WERI-Rb-1 (cell line): ENCODE results near the gene MAN1B1.

Source experiments
- DNase-seq: peaks from one replicate; pipeline ENCODE4 v3.0.0-alpha.2; 2020
- H3K27ac ChIP-seq: fragments of 250-450 bp; sonication (Bioruptor Pico); 2 replicates; pipeline ENCODE4 v1.5.1; 2020; ENCODE audit warnings: mild to moderate bottlenecking, moderate library complexity
- H3K27me3 ChIP-seq: fragments of 250-450 bp; sonication (Bioruptor Pico); 2 replicates; pipeline ENCODE4 v1.5.1; 2021; ENCODE audit warnings: mild to moderate bottlenecking, low read depth, moderate library complexity; ENCODE audit not compliant: insufficient read depth, severe bottlenecking
- H3K36me3 ChIP-seq: fragments of 250-450 bp; sonication (Bioruptor Pico); 2 replicates; pipeline ENCODE4 v1.5.1; 2020; ENCODE audit warnings: mild to moderate bottlenecking, moderate library complexity
- H3K4me3 ChIP-seq: 2 replicates; pipeline ENCODE4 v1.5.1; 2011; ENCODE audit warnings: low read depth, mild to moderate bottlenecking, control low read depth, low read length
- H3K9me3 ChIP-seq: fragments of 250-450 bp; sonication (Bioruptor Pico); 2 replicates; pipeline ENCODE4 v1.5.1; 2021; ENCODE audit warnings: mild to moderate bottlenecking, moderate library complexity; ENCODE audit not compliant: severe bottlenecking
- TF ChIP-seq, protein P1 (sequence below): IDR thresholded peaks from 2 replicates; pipeline ENCODE4 v1.5.1; 2011; ENCODE audit warnings: low read depth, mild to moderate bottlenecking, control low read depth, inconsistent platforms, low read length

The MAN1B1 gene

DNA sequence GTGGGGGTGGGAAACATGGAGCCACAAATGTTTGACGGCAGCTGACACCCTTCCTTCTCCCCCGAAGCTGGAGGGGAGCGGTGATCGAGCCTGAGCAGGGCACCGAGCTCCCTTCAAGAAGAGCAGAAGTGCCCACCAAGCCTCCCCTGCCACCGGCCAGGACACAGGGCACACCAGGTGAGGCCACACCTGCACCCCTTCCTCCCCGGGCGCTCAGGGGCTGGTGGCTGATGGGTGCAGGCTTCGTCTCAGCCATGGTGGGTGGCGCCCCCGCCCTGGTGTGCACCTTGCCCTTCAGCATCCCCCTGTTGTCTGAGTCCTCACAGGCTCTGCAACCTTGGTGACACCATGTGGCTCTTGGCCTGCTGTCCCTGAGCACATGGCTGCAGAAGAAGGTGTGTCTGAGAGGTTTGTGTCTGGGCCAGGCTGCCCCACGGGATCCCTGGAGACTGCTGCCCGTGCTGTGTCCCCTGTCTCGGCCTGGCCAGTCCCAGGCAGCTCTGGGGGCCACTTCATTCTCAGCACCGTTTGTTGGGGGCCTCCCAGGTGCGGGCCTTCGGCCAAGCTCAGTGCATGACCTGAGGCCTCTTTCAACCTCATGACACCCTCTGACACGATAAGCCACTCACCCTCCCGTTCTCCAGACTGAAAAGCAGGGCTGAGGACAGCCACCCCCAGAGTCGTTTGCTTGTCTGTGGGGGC lies 11.1 kb downstream of the MAN1B1 start:
- peaks cover 3% of the 10 kb centered on the region for H3K9me3 ChIP-seq
- peaks cover 57% of the 10 kb centered on the region for H3K36me3 ChIP-seq
- H3K27ac ChIP-seq, result no peak overlapping the region
- no peak overlapping the region for H3K4me3 ChIP-seq
- no peak for DNase-seq
- TF ChIP-seq, protein P1, sequence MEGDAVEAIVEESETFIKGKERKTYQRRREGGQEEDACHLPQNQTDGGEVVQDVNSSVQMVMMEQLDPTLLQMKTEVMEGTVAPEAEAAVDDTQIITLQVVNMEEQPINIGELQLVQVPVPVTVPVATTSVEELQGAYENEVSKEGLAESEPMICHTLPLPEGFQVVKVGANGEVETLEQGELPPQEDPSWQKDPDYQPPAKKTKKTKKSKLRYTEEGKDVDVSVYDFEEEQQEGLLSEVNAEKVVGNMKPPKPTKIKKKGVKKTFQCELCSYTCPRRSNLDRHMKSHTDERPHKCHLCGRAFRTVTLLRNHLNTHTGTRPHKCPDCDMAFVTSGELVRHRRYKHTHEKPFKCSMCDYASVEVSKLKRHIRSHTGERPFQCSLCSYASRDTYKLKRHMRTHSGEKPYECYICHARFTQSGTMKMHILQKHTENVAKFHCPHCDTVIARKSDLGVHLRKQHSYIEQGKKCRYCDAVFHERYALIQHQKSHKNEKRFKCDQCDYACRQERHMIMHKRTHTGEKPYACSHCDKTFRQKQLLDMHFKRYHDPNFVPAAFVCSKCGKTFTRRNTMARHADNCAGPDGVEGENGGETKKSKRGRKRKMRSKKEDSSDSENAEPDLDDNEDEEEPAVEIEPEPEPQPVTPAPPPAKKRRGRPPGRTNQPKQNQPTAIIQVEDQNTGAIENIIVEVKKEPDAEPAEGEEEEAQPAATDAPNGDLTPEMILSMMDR, result no peak
- no peaks in the 10 kb centered on the region for H3K27me3 ChIP-seq

DNA sequence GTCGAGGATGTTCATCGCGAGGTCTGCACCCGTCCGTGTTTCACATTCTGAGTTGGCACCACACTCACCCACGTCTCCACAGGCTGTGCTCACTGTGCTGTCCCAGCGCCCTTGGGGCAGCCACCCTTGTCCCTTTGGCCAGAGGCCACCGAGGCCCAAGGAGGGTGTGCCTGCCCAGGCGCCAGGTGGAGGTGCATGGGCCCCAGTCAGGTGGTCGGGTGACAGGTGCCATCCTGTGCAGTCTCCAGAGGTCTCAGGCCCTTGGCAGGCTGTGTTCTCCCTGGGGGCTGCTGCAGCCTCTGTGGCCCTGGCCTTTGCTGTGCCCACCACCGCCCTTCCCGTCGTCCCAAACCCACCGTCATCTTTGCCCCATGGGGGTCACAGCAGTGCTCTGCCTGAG lies 12.4 kb downstream of the MAN1B1 start:
- H3K27me3 ChIP-seq, result no peaks in the 10 kb centered on the region
- TF ChIP-seq, protein P1, result no peak
- H3K9me3 ChIP-seq, result peaks cover 3% of the 10 kb centered on the region
- no peak for DNase-seq
- H3K4me3 ChIP-seq, result no peak overlapping the region
- H3K36me3 ChIP-seq, result peaks cover 61% of the 10 kb centered on the region
- H3K27ac ChIP-seq, result no peak overlapping the region

DNA sequence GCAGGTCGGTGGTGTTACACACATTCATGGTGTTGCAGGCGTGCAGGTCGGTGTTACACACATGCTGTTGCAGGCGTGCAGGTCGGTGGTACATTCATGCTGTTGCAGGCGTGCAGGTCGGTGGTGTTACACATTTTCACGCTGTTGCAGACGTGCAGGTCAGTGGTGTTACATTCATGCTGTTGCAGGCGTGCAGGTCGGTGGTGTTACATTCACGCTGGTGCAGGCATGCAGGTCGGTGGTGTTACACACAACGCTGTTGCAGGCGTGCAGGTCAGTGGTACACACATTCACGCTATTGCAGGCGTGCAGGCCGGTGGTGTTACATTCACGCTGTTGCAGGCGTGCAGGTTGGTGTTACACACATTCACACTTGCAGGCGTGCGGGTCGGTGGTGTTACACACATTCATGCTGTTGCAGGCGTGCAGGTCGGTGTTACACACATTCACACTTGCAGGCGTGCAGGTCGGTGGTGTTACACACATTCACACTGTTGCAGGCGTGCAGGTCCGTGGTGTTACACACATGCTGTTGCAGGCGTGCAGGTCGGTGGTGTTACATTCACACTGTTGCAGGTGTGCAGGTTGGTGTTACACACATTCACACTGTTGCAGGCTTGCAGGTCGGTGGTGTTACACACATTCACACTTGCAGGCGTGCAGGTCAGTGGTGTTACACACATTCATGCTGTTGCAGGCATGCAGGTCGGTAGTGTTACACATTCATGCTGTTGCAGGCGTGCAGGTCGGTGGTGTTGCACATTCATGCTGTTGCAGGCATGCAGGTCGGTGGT lies 16.6 kb downstream of the MAN1B1 start:
- H3K9me3 ChIP-seq, result peaks cover 3% of the 10 kb centered on the region
- TF ChIP-seq, protein P1, result no peak
- no peaks in the 10 kb centered on the region for H3K27me3 ChIP-seq
- H3K36me3 ChIP-seq, result peaks cover 70% of the 10 kb centered on the region
- no peak overlapping the region for H3K27ac ChIP-seq
- no peak overlapping the region for H3K4me3 ChIP-seq
- DNase-seq, result no peak

DNA sequence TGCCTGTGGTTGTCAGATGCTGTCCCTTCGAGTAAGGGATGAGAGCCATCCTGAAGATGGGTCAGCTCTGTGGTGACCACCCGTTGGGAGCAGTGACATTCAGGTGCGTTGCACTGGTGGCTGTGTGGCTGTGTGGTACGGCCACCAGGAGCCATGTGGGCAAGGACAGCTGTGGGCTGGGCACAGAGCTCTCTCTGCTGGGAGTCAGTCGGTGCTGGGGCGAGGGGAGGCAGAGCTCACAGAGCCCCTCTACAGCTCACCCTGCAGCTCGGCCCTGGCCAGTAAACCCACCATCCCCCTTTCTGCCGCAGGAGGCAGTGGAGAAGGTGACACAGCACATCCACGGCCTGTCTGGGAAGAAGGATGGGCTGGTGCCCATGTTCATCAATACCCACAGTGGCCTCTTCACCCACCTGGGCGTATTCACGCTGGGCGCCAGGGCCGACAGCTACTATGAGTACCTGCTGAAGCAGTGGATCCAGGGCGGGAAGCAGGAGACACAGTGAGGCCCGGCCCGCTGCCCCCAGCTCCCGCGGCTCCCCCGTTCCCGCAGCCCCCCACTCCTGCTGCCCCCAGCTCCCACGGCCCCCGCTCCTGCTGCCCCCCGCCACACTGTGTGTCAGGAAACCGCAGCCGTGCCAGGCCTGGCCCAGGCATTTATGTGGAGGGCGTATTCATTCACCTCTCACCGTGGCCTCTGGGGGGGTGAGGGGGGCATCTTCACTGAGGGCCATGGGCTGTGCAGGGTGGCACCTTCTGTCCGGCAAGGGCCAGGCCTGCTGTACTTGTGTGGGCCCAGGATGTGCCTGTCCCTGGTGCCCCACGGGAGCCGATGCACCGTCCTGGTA lies 19.3 kb downstream of the MAN1B1 start:
- H3K27ac ChIP-seq, result no peak overlapping the region
- H3K36me3 ChIP-seq, result peaks cover 58% of the 10 kb centered on the region
- TF ChIP-seq, protein P1, result no peak
- H3K9me3 ChIP-seq, result peaks cover 3% of the 10 kb centered on the region
- H3K27me3 ChIP-seq, result no peaks in the 10 kb centered on the region
- H3K4me3 ChIP-seq, result no peak overlapping the region
- DNase-seq, result no peak

DNA sequence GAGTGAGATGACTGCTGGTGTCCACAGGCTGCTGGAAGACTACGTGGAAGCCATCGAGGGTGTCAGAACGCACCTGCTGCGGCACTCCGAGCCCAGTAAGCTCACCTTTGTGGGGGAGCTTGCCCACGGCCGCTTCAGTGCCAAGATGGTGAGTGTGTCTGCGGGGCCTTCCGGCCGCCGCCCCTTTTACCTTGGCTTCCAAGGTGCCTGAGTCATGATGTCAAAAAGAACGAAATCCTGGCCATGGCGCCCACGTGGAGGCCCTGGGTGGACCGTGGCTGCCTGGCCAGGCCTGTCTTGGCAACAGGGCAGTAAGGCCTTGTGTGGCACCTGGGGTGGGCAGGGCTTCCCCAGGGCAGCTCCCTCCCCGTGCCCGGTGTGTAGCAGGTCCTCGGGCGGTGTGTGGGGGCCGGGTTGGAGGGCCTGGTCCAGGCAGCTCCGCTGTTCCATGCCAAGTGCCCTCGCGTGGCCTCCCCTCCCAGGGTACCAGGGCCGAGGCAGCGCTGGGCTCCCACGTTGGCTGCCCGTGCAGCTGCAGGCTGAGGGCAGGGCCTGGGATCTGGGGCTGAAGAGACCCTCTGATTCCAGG lies 20.0 kb downstream of the MAN1B1 start:
- no peak overlapping the region for H3K4me3 ChIP-seq
- no peak overlapping the region for H3K27ac ChIP-seq
- H3K36me3 ChIP-seq, result peaks cover 51% of the 10 kb centered on the region
- TF ChIP-seq, protein P1, result no peak
- DNase-seq, result no peak
- no peaks in the 10 kb centered on the region for H3K9me3 ChIP-seq
- no peaks in the 10 kb centered on the region for H3K27me3 ChIP-seq
